Suprapubic skin (tissue), 4 donors: ENCODE data around the gene HOXB5. TPM values are rescaled to one million over a fixed set of nuclear protein-coding genes. Genes with fewer than 3 reads are reported as not detected.

Source experiments
- DNase-seq, 2 donors: peaks; one replicate each; pipeline ENCODE4 v3.0.0-alpha.2; 2019; ENCODE audit warnings: low spot score in 2 of 2
- H3K27ac ChIP-seq: fragments of 200-600 bp; sonication (generic); one replicate; pipeline ENCODE4 v1.5.1; 2019
- H3K27me3 ChIP-seq: fragments of 200-600 bp; sonication (generic); one replicate; pipeline ENCODE4 v1.5.1; 2019
- H3K36me3 ChIP-seq: fragments of 200-600 bp; sonication (generic); one replicate; pipeline ENCODE4 v1.5.1; 2019
- H3K4me1 ChIP-seq: fragments of 200-600 bp; sonication (generic); one replicate; pipeline ENCODE4 v1.5.1; 2019
- H3K4me3 ChIP-seq: fragments of 200-600 bp; sonication (generic); one replicate; pipeline ENCODE4 v1.5.1; 2019; ENCODE audit warnings: mild to moderate bottlenecking
- H3K9me3 ChIP-seq: fragments of 200-600 bp; sonication (generic); one replicate; pipeline ENCODE4 v1.5.1; 2019
- CTCF ChIP-seq, 2 donors: fragments of 200-600 bp in 1 of 2; fragments of 450-650 bp in 1 of 2; sonication (generic) in 1 of 2; IDR thresholded peaks; one replicate each; pipeline ENCODE4 v1.5.1; 2016 to 2019; ENCODE audit warnings: antibody characterized with exemption in 2 of 2, mild to moderate bottlenecking in 1 of 2, moderate library complexity in 1 of 2
- EP300 ChIP-seq: sonication (generic); formaldehyde crosslinking; IDR thresholded peaks from one replicate; pipeline ENCODE4 v1.6.1; 2017; ENCODE audit warnings: antibody characterized with exemption
- POLR2A ChIP-seq, 2 donors: fragments of 450-650 bp; IDR thresholded peaks; one replicate each; pipeline ENCODE4 v1.6.1; 2017; ENCODE audit warnings: antibody characterized with exemption in 2 of 2, mild to moderate bottlenecking in 2 of 2, moderate library complexity in 2 of 2
- POLR2AphosphoS5 ChIP-seq, 3 donors: sonication (generic); formaldehyde crosslinking; IDR thresholded peaks; one replicate each; pipeline ENCODE4 v1.6.1; 2017; ENCODE audit warnings: antibody characterized with exemption in 3 of 3
- WGBS: methylation state at CpG from one replicate; pipeline ENCODE4 v1.1.5; 2018; 5-methylcytosine and 5-hydroxymethylcytosine counted together
- total RNA-seq, 4 donors: library from RNA; depleted of rRNA; stranded (reverse); fragments of >200 nt; gene quantifications; one replicate each; pipeline ENCODE4 v1.1.0, GENCODE V29; 2016

HOXB5 gene
- total RNA-seq, 4 donors from 2014 or later, result 0.72 to 0.80 TPM; not detected in 2

GRCh38 chr17:48549281-48549630, 44.3 kb downstream of the HOXB5 start:
- no peak overlapping the region for H3K27ac ChIP-seq
- TF ChIP-seq POLR2A (IDR thresholded peaks at IDR 0.05), result no peak
- no peak for TF ChIP-seq CTCF (IDR thresholded peaks at IDR 0.05)
- no peak for TF ChIP-seq EP300
- TF ChIP-seq POLR2AphosphoS5 (IDR thresholded peaks at IDR 0.05), result no peak
- no peak for DNase-seq
- H3K9me3 ChIP-seq, result no peaks in the 10 kb centered on the region
- H3K4me3 ChIP-seq, result no peak overlapping the region
- 71% methylated on average over 3 of the region's 3 CpGs for WGBS
- no peaks in the 10 kb centered on the region for H3K27me3 ChIP-seq
- peaks cover 63% of the 10 kb centered on the region for H3K4me1 ChIP-seq
- H3K36me3 ChIP-seq, result peaks cover 16% of the 10 kb centered on the region

- no peaks in the 10 kb centered on the region for H3K9me3 ChIP-seq
- peaks cover 16% of the 10 kb centered on the region for H3K36me3 ChIP-seq
- no peaks in the 10 kb centered on the region for H3K27me3 ChIP-seq
- H3K4me1 ChIP-seq, result peaks cover 58% of the 10 kb centered on the region
- DNase-seq, result no peak
- peak overlapping the region; percentile 34 for H3K4me3 ChIP-seq
- TF ChIP-seq POLR2A (IDR thresholded peaks at IDR 0.05) (no peak), POLR2AphosphoS5 (IDR thresholded peaks at IDR 0.05) (no peak), CTCF (IDR thresholded peaks at IDR 0.05) (no peak), EP300 (no peak)
- 75% methylated on average over 6 of the region's 6 CpGs for WGBS
- peak overlapping the region; percentile 80 for H3K27ac ChIP-seq
These were observed 44.9 kb downstream of the HOXB5 start for GRCh38 chr17:48548523-48549280.

- no peak for DNase-seq
- Histone ChIP-seq H3K36me3 (peaks cover 16% of the 10 kb centered on the region), H3K27me3 (peaks cover 4% of the 10 kb centered on the region), H3K27ac (peak overlapping the region; percentile 80), H3K4me1 (peaks cover 56% of the 10 kb centered on the region), H3K4me3 (peak overlapping the region; percentile 34), H3K9me3 (no peaks in the 10 kb centered on the region)
- WGBS, result 56% methylated on average over 24 of the region's 24 CpGs
- no peak for TF ChIP-seq EP300
These were observed 45.6 kb downstream of the HOXB5 start for GRCh38 chr17:48547808-48548522.

- H3K27me3 ChIP-seq, result peaks cover 4% of the 10 kb centered on the region
- no peak for DNase-seq
- no peaks in the 10 kb centered on the region for H3K9me3 ChIP-seq
- 12% methylated on average over 10 of the region's 10 CpGs for WGBS
- H3K36me3 ChIP-seq, result peaks cover 15% of the 10 kb centered on the region
- H3K4me1 ChIP-seq, result peaks cover 60% of the 10 kb centered on the region
- H3K27ac ChIP-seq, result peak overlapping the region; percentile 80
- H3K4me3 ChIP-seq, result peak overlapping the region; percentile 34
- no peak for TF ChIP-seq EP300
- TF ChIP-seq POLR2A (IDR thresholded peaks at IDR 0.05), result no peak
These were observed 46.4 kb downstream of the HOXB5 start for GRCh38 chr17:48546924-48547807.

GRCh38 chr17:48546137-48546923, 47.2 kb downstream of the HOXB5 start:
- Histone ChIP-seq H3K27ac (peak overlapping the region; percentile 80), H3K27me3 (peaks cover 4% of the 10 kb centered on the region), H3K36me3 (peaks cover 7% of the 10 kb centered on the region), H3K4me1 (peaks cover 63% of the 10 kb centered on the region), H3K9me3 (no peaks in the 10 kb centered on the region), H3K4me3 (peak overlapping the region; percentile 34)
- TF ChIP-seq POLR2AphosphoS5 (IDR thresholded peaks at IDR 0.05) (no peak), EP300 (no peak), POLR2A (IDR thresholded peaks at IDR 0.05) (no peak), CTCF (IDR thresholded peaks at IDR 0.05) (no peak)
- DNase-seq, result no peak
- WGBS, result 48% methylated on average over 10 of the region's 10 CpGs
